Measurements from ENCODE around the gene ENO4.

GRCh38 chr10:116868198-116868676 lies 18.9 kb downstream of the ENO4 start:
- no peak for TF ChIP-seq CTCF (IDR thresholded peaks at IDR 0.05)
- no peak for TF ChIP-seq CHD2 (IDR thresholded peaks at IDR 0.05; ENCODE audit: low read length, partially characterized antibody)
- no peak for TF ChIP-seq ZBTB33 (IDR thresholded peaks at IDR 0.05; ENCODE audit: borderline replicate concordance, low read depth)
